Testis (tissue), 3 donors: ENCODE measurements around the gene RPTOR. TPM values are rescaled to one million over a fixed set of nuclear protein-coding genes. Genes with fewer than 3 reads are reported as not detected.

Experiments
- DNase-seq: peaks from one replicate; pipeline ENCODE4 v3.0.0-alpha.2; 2019
- H3K27ac ChIP-seq, 2 donors: fragments of 200-600 bp; sonication (generic); one replicate each; pipeline ENCODE4 v1.5.1; 2019
- H3K27me3 ChIP-seq: fragments of 200-600 bp; sonication (generic); one replicate; pipeline ENCODE4 v1.5.1; 2019
- H3K36me3 ChIP-seq: fragments of 200-600 bp; sonication (generic); one replicate; pipeline ENCODE4 v1.5.1; 2017; ENCODE audit warnings: low read depth; ENCODE audit errors: missing control alignments
- H3K4me1 ChIP-seq: fragments of 200-600 bp; sonication (generic); one replicate; pipeline ENCODE4 v1.5.1; 2019
- H3K4me3 ChIP-seq, 2 donors: fragments of 200-600 bp; sonication (generic); one replicate each; pipeline ENCODE4 v1.5.1; 2017 to 2019
- H3K9me3 ChIP-seq: fragments of 200-600 bp; sonication (generic); one replicate; pipeline ENCODE4 v1.5.1; 2017
- POLR2A ChIP-seq: fragments of 450-650 bp; IDR thresholded peaks from one replicate; pipeline ENCODE4 v1.6.1; 2017; ENCODE audit warnings: antibody characterized with exemption, mild to moderate bottlenecking, moderate library complexity
- WGBS, 2 donors: methylation state at CpG; one replicate each; pipeline ENCODE4 v1.1.5; 2018; 5-methylcytosine and 5-hydroxymethylcytosine counted together
- intact Hi-C: fragments of 100-400 bp; cut with DNase I; formaldehyde crosslinking; loops from one replicate; pipeline ENCODE4 v1.15.1; 2023; ENCODE audit warnings: low total_unique reads
- polyA plus RNA-seq: library from polyadenylated mRNA; stranded (reverse); fragments of 350-450 nt; fragmentation: Illumina TruSeq; extraction: RNeasy Lipid Tissue Mini Kit (QIAGEN cat#74804); gene quantifications from one replicate; pipeline ENCODE4 v1.2.3, GENCODE V29; 2014; ENCODE audit warnings: low read depth, low replicate concordance; ENCODE audit not compliant: insufficient read depth
- total RNA-seq, 2 donors: library from RNA; depleted of rRNA; stranded (reverse); fragments of >200 nt; gene quantifications; one replicate each; pipeline ENCODE4 v1.2.3, GENCODE V29; 2016
- TF ChIP-seq, protein P1 (sequence below), 3 experiments: fragments of 450-650 bp in 2 of 3; fragments of 200-600 bp in 1 of 3; sonication (generic) in 1 of 3; IDR thresholded peaks; one replicate each; pipeline ENCODE4 v1.5.1; 2016 to 2019; ENCODE audit warnings: antibody characterized with exemption in 3 of 3, mild to moderate bottlenecking in 2 of 3, moderate library complexity in 1 of 3

Gene RPTOR
- total and polyA plus RNA-seq, 3 donors from 2014 or later = 21.8 to 68.3 (median 56.6) TPM

DNA sequence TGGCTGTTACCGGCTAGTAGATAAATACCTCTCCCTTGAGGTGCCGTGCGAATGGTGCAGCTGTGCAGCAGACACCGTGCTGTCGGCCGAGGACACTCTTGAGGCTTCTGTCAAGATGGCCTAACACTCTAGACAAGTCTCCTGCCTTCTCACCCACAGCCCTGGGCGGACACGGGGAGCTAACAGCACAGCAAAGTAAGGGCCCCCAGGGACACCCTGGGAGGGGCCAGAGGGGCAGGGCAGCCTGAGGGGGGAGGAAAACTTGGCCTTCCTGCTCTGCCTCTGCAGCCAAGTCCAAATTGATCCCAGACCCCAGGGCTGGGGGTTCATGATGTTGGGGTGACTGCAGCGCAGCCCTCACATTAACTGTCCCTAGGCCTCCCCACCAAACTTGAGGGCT, 210.2 kb downstream of the RPTOR start:
- H3K9me3 ChIP-seq = no peaks in the 10 kb centered on the region
- no peak overlapping the region for H3K27ac ChIP-seq
- no peaks in the 10 kb centered on the region for H3K27me3 ChIP-seq
- no peaks in the 10 kb centered on the region for H3K4me1 ChIP-seq
- WGBS, 2 donors = 81 to 85% methylated on average over 9 of the region's 9 CpGs
- no peak for DNase-seq
- intact Hi-C loops = no loop called here
- H3K36me3 ChIP-seq = no peaks in the 10 kb centered on the region
- H3K4me3 ChIP-seq = no peak overlapping the region
- TF ChIP-seq, protein P1, sequence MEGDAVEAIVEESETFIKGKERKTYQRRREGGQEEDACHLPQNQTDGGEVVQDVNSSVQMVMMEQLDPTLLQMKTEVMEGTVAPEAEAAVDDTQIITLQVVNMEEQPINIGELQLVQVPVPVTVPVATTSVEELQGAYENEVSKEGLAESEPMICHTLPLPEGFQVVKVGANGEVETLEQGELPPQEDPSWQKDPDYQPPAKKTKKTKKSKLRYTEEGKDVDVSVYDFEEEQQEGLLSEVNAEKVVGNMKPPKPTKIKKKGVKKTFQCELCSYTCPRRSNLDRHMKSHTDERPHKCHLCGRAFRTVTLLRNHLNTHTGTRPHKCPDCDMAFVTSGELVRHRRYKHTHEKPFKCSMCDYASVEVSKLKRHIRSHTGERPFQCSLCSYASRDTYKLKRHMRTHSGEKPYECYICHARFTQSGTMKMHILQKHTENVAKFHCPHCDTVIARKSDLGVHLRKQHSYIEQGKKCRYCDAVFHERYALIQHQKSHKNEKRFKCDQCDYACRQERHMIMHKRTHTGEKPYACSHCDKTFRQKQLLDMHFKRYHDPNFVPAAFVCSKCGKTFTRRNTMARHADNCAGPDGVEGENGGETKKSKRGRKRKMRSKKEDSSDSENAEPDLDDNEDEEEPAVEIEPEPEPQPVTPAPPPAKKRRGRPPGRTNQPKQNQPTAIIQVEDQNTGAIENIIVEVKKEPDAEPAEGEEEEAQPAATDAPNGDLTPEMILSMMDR (IDR thresholded peaks at IDR 0.05) = no peak
- no peak for TF ChIP-seq POLR2A

GRCh38 chr17:80755650-80756405, 211.2 kb downstream of the RPTOR start:
- TF ChIP-seq POLR2A = no peak
- TF ChIP-seq, protein P1 (IDR thresholded peaks at IDR 0.05) = no peak
- no peak overlapping the region for H3K27ac ChIP-seq
- WGBS, 2 donors = 96 to 97% methylated on average over 5 of the region's 5 CpGs
- no peaks in the 10 kb centered on the region for H3K9me3 ChIP-seq
- no peak for DNase-seq
- H3K4me1 ChIP-seq = no peaks in the 10 kb centered on the region
- intact Hi-C loops = no loop called here
- no peaks in the 10 kb centered on the region for H3K27me3 ChIP-seq
- no peaks in the 10 kb centered on the region for H3K36me3 ChIP-seq
- no peak overlapping the region for H3K4me3 ChIP-seq

GRCh38 chr17:80758481-80759376, 214.1 kb downstream of the RPTOR start:
- H3K4me1 ChIP-seq = no peaks in the 10 kb centered on the region
- H3K9me3 ChIP-seq = no peaks in the 10 kb centered on the region
- intact Hi-C loops = no loop called here
- no peak for TF ChIP-seq POLR2A
- TF ChIP-seq, protein P1 (IDR thresholded peaks at IDR 0.05) = no peak
- H3K36me3 ChIP-seq = no peaks in the 10 kb centered on the region
- WGBS, 2 donors = 77 to 82% methylated on average over 18 of the region's 18 CpGs
- H3K27me3 ChIP-seq = no peaks in the 10 kb centered on the region
- no peak for DNase-seq
- H3K4me3 ChIP-seq = no peak overlapping the region
- no peak overlapping the region for H3K27ac ChIP-seq

GRCh38 chr17:80759377-80759673, 214.7 kb downstream of the RPTOR start:
- no peaks in the 10 kb centered on the region for H3K36me3 ChIP-seq
- 89% methylated on average over 2 of the region's 2 CpGs for WGBS, 2 donors
- H3K4me1 ChIP-seq = no peaks in the 10 kb centered on the region
- no peak for TF ChIP-seq POLR2A
- TF ChIP-seq, protein P1 (IDR thresholded peaks at IDR 0.05) = no peak
- H3K27me3 ChIP-seq = no peaks in the 10 kb centered on the region
- no peaks in the 10 kb centered on the region for H3K9me3 ChIP-seq
- no peak overlapping the region for H3K27ac ChIP-seq
- DNase-seq = no peak
- intact Hi-C loops = no loop called here
- no peak overlapping the region for H3K4me3 ChIP-seq
